RWPE2 (cell line): ENCODE data around the gene ATP6V1B1.

Experiments
- ATAC-seq: fragments of 200-7000 bp; cut with Tn5 transposase; 3 replicates; pipeline ENCODE4 v1.9.1; 2021; ENCODE audit warnings: low read depth
- DNase-seq: peaks from one replicate; pipeline ENCODE4 v3.0.0-alpha.2; 2020; ENCODE audit warnings: low spot score
- H3K27ac ChIP-seq: fragments of 450-650 bp; 2 replicates; pipeline ENCODE4 v1.5.1; 2017; ENCODE audit warnings: mild to moderate bottlenecking; ENCODE audit not compliant: poor library complexity, severe bottlenecking
- H3K27me3 ChIP-seq: fragments of 250-450 bp; sonication (Bioruptor Pico); 2 replicates; pipeline ENCODE4 v1.5.1; 2021; ENCODE audit warnings: mild to moderate bottlenecking, moderate library complexity; ENCODE audit not compliant: insufficient read depth, poor library complexity, severe bottlenecking
- H3K36me3 ChIP-seq: fragments of 250-450 bp; sonication (Bioruptor Pico); 2 replicates; pipeline ENCODE4 v1.5.1; 2020; ENCODE audit warnings: low read depth, mild to moderate bottlenecking, moderate library complexity
- H3K4me1 ChIP-seq: fragments of 250-450 bp; sonication (Bioruptor Pico); 2 replicates; pipeline ENCODE4 v1.5.1; 2021; ENCODE audit warnings: mild to moderate bottlenecking, moderate library complexity; ENCODE audit not compliant: insufficient read depth, poor library complexity, severe bottlenecking
- H3K4me3 ChIP-seq: fragments of 250-450 bp; sonication (Bioruptor Pico); 2 replicates; pipeline ENCODE4 v1.5.1; 2021; ENCODE audit warnings: mild to moderate bottlenecking, moderate library complexity; ENCODE audit not compliant: severe bottlenecking
- H3K9me3 ChIP-seq: fragments of 250-450 bp; sonication (Bioruptor Pico); 2 replicates; pipeline ENCODE4 v1.5.1; 2021; ENCODE audit warnings: mild to moderate bottlenecking, moderate library complexity; ENCODE audit not compliant: severe bottlenecking
- TF ChIP-seq, protein P1 (sequence below): fragments of 450-650 bp; IDR thresholded peaks from one replicate; pipeline ENCODE4 v1.5.1; 2017; ENCODE audit warnings: mild to moderate bottlenecking, moderate library complexity; ENCODE audit not compliant: poor library complexity, severe bottlenecking

The ATP6V1B1 gene

DNA sequence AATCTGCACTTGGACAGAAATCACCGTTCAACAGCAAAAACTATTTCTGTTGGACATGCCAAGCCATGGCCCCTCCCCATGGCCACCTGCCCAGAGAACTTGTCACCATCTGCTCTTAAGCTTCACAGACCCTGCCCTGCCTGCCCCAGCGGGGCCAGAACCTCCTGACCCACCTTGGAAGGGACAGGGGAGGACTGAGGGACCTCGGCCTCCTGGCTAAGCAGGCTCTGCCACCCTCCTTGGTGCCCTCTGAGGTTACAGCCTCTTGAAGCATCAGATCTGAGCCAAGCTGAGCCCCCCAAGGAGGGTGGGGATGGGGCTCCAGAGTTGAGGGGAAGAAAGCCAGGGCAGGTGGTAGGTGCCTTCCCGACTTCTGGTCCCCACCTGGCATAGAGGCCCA, 52.5 kb downstream of the ATP6V1B1 start:
- TF ChIP-seq, protein P1, sequence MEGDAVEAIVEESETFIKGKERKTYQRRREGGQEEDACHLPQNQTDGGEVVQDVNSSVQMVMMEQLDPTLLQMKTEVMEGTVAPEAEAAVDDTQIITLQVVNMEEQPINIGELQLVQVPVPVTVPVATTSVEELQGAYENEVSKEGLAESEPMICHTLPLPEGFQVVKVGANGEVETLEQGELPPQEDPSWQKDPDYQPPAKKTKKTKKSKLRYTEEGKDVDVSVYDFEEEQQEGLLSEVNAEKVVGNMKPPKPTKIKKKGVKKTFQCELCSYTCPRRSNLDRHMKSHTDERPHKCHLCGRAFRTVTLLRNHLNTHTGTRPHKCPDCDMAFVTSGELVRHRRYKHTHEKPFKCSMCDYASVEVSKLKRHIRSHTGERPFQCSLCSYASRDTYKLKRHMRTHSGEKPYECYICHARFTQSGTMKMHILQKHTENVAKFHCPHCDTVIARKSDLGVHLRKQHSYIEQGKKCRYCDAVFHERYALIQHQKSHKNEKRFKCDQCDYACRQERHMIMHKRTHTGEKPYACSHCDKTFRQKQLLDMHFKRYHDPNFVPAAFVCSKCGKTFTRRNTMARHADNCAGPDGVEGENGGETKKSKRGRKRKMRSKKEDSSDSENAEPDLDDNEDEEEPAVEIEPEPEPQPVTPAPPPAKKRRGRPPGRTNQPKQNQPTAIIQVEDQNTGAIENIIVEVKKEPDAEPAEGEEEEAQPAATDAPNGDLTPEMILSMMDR = no peak
- no peak for DNase-seq
- peaks cover 53% of the 10 kb centered on the region for H3K36me3 ChIP-seq

DNA sequence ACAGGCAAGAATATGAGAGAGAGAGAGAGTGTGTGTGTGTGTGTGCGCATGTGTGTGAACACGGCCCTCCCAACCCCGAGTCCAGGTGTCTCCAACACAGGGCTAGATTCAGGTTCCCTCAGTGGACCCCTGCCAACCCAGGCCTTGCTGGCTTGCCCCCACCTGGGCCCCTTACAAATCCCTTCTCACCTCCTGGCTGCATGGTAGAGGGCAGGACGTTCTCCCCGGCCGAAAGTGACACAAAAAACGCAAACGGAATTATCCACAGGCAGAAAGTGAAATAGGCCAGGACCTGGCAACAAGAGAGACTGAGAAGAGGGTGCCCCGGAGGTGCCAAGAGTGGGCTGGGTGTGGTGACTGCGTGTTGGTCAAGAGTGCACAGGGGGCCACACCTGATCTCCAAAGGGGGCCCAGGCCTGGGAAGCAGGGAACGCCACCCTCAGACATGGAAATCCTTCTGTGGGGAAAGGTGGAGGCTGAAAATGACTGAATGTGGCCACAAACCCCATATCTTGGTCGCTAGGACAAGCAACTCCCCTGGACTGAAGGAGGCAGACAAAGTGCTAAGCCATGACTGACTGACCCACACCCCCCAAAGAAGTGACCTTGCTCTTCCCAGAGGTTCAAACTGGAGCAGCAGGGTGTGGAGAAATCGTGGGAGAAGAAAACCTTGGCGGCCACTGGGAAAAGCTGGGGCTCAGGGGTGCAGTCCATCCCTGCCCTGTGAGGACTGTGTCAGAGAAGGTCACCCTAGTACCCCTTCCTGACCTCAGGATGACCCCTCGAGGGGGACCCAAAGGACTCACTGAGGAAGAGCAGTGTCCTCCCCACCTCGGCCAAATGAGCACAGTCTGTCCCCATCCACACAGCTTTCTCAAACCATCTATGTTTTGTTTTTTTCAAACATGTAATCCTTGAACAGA, 53.3 kb downstream of the ATP6V1B1 start:
- H3K4me1 ChIP-seq = peaks cover 7% of the 10 kb centered on the region
- TF ChIP-seq, protein P1 = no peak
- H3K36me3 ChIP-seq = peaks cover 55% of the 10 kb centered on the region

More for the DNA sequence above, 52.5 kb downstream of the ATP6V1B1 start:
- Histone ChIP-seq H3K9me3 (no peaks in the 10 kb centered on the region), H3K4me1 (peaks cover 2% of the 10 kb centered on the region), H3K27me3 (no peaks in the 10 kb centered on the region), H3K27ac (no peak overlapping the region), H3K4me3 (no peak overlapping the region)
- ATAC-seq = no peak

DNA sequence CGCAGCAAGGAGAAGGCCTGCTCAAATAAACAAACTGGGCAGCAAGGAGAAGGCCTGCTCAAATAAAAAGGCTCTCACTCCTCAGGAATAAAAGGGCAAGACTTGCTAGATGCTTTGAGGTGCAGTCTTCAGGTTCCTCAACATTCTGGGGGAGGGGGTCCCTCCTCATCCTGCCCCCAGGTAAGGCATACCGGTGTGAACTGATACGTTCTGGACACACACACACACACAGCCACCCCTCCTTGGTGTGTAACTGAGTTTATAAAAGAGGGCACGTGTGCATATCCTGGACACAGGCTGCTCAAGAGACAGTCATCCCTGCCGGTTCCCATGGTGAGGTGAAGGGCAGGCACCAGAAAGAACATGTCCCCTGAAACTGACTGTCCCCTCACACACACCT, 54.5 kb downstream of the ATP6V1B1 start:
- no peak for ATAC-seq
- no peak overlapping the region for H3K27ac ChIP-seq
- no peak overlapping the region for H3K4me3 ChIP-seq
- DNase-seq = no peak
- peaks cover 7% of the 10 kb centered on the region for H3K4me1 ChIP-seq
- no peaks in the 10 kb centered on the region for H3K27me3 ChIP-seq
- TF ChIP-seq, protein P1 = no peak
- peaks cover 55% of the 10 kb centered on the region for H3K36me3 ChIP-seq
- no peaks in the 10 kb centered on the region for H3K9me3 ChIP-seq

More for the DNA sequence above, 53.3 kb downstream of the ATP6V1B1 start:
- DNase-seq = no peak
- no peaks in the 10 kb centered on the region for H3K27me3 ChIP-seq
- H3K9me3 ChIP-seq = no peaks in the 10 kb centered on the region
- H3K4me3 ChIP-seq = no peak overlapping the region
- ATAC-seq = no peak
- H3K27ac ChIP-seq = no peak overlapping the region

DNA sequence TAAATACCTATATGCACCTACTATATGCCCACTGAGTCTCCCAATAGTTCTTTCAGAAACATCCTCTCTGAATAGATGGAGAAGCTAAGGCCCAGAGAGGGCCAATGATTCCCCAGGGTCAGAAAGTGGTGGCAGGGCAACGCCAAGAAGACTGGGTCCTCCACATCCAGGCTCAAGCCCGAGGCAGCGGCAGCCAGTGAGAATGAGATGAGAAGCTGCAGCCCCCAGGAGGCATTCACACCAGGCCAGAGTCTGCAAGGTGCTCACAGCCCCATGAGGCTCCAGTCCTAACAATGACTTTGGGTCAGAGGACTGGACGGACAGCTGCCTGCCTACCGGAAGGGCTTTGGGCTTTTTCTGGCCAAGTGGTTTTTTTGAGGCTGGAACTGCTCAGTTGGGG, 55.4 kb downstream of the ATP6V1B1 start:
- H3K27ac ChIP-seq = no peak overlapping the region
- H3K9me3 ChIP-seq = no peaks in the 10 kb centered on the region
- H3K4me1 ChIP-seq = peaks cover 10% of the 10 kb centered on the region
- H3K27me3 ChIP-seq = no peaks in the 10 kb centered on the region
- ATAC-seq = no peak
- TF ChIP-seq, protein P1 = no peak
- no peak for DNase-seq
- H3K4me3 ChIP-seq = no peak overlapping the region
- peaks cover 48% of the 10 kb centered on the region for H3K36me3 ChIP-seq

DNA sequence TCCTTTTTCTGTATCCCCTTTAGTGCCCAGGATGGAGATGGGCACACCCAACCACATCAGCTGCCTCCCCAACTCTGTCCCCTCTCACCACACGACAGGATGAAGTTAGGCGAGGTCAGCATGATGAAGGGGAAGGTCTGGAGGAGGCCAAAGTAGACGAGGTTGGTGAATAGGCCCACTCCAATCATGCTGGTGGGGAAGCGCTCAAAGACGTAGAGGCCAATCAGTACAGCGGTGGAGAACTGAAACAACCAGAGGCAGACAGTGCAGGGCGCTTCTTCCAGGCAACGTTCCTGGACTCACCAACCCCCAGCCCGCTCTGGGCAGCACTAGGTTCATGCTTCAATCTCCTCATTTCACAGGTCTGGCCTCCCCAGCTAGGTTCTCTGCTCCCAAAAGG, 56.0 kb downstream of the ATP6V1B1 start:
- TF ChIP-seq, protein P1 = no peak
- no peak overlapping the region for H3K4me3 ChIP-seq
- DNase-seq (no peak), ATAC-seq (no peak)
- no peak overlapping the region for H3K27ac ChIP-seq
- H3K36me3 ChIP-seq = peaks cover 47% of the 10 kb centered on the region
- peaks cover 10% of the 10 kb centered on the region for H3K4me1 ChIP-seq
- H3K9me3 ChIP-seq = no peaks in the 10 kb centered on the region
- no peaks in the 10 kb centered on the region for H3K27me3 ChIP-seq
